Testis (tissue), 3 donors: ENCODE results near the gene PHF10. TPM values are rescaled to one million over a fixed set of nuclear protein-coding genes. Genes with fewer than 3 reads are reported as not detected.

Experiments
- DNase-seq: peaks from one replicate; pipeline ENCODE4 v3.0.0-alpha.2; 2019
- H3K27ac ChIP-seq, 2 donors: fragments of 200-600 bp; sonication (generic); one replicate each; pipeline ENCODE4 v1.5.1; 2019
- H3K27me3 ChIP-seq: fragments of 200-600 bp; sonication (generic); one replicate; pipeline ENCODE4 v1.5.1; 2019
- H3K36me3 ChIP-seq: fragments of 200-600 bp; sonication (generic); one replicate; pipeline ENCODE4 v1.5.1; 2017; ENCODE audit warnings: low read depth; ENCODE audit errors: missing control alignments
- H3K4me1 ChIP-seq: fragments of 200-600 bp; sonication (generic); one replicate; pipeline ENCODE4 v1.5.1; 2019
- H3K4me3 ChIP-seq, 2 donors: fragments of 200-600 bp; sonication (generic); one replicate each; pipeline ENCODE4 v1.5.1; 2017 to 2019
- H3K9me3 ChIP-seq: fragments of 200-600 bp; sonication (generic); one replicate; pipeline ENCODE4 v1.5.1; 2017
- CTCF ChIP-seq, 3 experiments: fragments of 450-650 bp in 2 of 3; fragments of 200-600 bp in 1 of 3; sonication (generic) in 1 of 3; IDR thresholded peaks; one replicate each; pipeline ENCODE4 v1.5.1; 2016 to 2019; ENCODE audit warnings: antibody characterized with exemption in 3 of 3, mild to moderate bottlenecking in 2 of 3, moderate library complexity in 1 of 3
- POLR2A ChIP-seq: fragments of 450-650 bp; IDR thresholded peaks from one replicate; pipeline ENCODE4 v1.6.1; 2017; ENCODE audit warnings: antibody characterized with exemption, mild to moderate bottlenecking, moderate library complexity
- WGBS, 2 donors: methylation state at CpG; one replicate each; pipeline ENCODE4 v1.1.5; 2018; 5-methylcytosine and 5-hydroxymethylcytosine counted together
- intact Hi-C: fragments of 100-400 bp; cut with DNase I; formaldehyde crosslinking; loops from one replicate; pipeline ENCODE4 v1.15.1; 2023; ENCODE audit warnings: low total_unique reads
- polyA plus RNA-seq: library from polyadenylated mRNA; stranded (reverse); fragments of 350-450 nt; fragmentation: Illumina TruSeq; extraction: RNeasy Lipid Tissue Mini Kit (QIAGEN cat#74804); gene quantifications from one replicate; pipeline ENCODE4 v1.2.3, GENCODE V29; 2014; ENCODE audit warnings: low read depth, low replicate concordance; ENCODE audit not compliant: insufficient read depth
- total RNA-seq, 2 donors: library from RNA; depleted of rRNA; stranded (reverse); fragments of >200 nt; gene quantifications; one replicate each; pipeline ENCODE4 v1.2.3, GENCODE V29; 2016

PHF10 gene
- total and polyA plus RNA-seq, 3 donors from 2014 or later: 46.1 to 69.5 (median 64.0) TPM

GRCh38 chr6:169723200-169723909, 945 bp downstream of the PHF10 start:
- no peaks in the 10 kb centered on the region for H3K36me3 ChIP-seq
- intact Hi-C loops: no loop called here
- H3K4me3 ChIP-seq: peak overlapping the region; percentile 68 to 76
- H3K27me3 ChIP-seq: no peaks in the 10 kb centered on the region
- peak overlapping the region; percentile 81 to 92 for H3K27ac ChIP-seq
- DNase-seq: peak; percentile 84
- WGBS, 2 donors: 0 to 1% methylated on average over 15 to 48 of the region's 70 CpGs
- TF ChIP-seq POLR2A (no peak), CTCF (IDR thresholded peaks at IDR 0.05) (no peak)
- peaks cover 12% of the 10 kb centered on the region for H3K4me1 ChIP-seq
- no peaks in the 10 kb centered on the region for H3K9me3 ChIP-seq

- Histone ChIP-seq H3K9me3 (no peaks in the 10 kb centered on the region), H3K4me1 (peaks cover 12% of the 10 kb centered on the region), H3K4me3 (peak overlapping the region; percentile 68 to 76), H3K27me3 (no peaks in the 10 kb centered on the region), H3K27ac (peak overlapping the region; percentile 81 to 92), H3K36me3 (no peaks in the 10 kb centered on the region)
- WGBS, 2 donors: 2 to 14% methylated on average over 8 to 22 of the region's 22 CpGs
- TF ChIP-seq POLR2A (no peak), CTCF (IDR thresholded peaks at IDR 0.05) (no peak)
- peak; percentile 59 for DNase-seq
- intact Hi-C loops: no loop called here
Observed at GRCh38 chr6:169722362-169723199, 1.7 kb downstream of the PHF10 start.

- H3K27ac ChIP-seq: no peak overlapping the region
- H3K4me3 ChIP-seq: no peak overlapping the region
- H3K4me1 ChIP-seq: peaks cover 8% of the 10 kb centered on the region
- no peak for DNase-seq
- H3K27me3 ChIP-seq: no peaks in the 10 kb centered on the region
- no peak for TF ChIP-seq POLR2A
- H3K36me3 ChIP-seq: no peaks in the 10 kb centered on the region
- WGBS, 2 donors: 83 to 86% methylated on average over 3 of the region's 3 CpGs
- H3K9me3 ChIP-seq: no peaks in the 10 kb centered on the region
- intact Hi-C loops: no loop called here
Observed at GRCh38 chr6:169720207-169720855, 4.0 kb downstream of the PHF10 start.

GRCh38 chr6:169719117-169719516, 5.2 kb downstream of the PHF10 start:
- Histone ChIP-seq H3K9me3 (no peaks in the 10 kb centered on the region), H3K36me3 (no peaks in the 10 kb centered on the region), H3K4me3 (no peak overlapping the region), H3K27ac (no peak overlapping the region), H3K4me1 (peaks cover 8% of the 10 kb centered on the region), H3K27me3 (no peaks in the 10 kb centered on the region)
- intact Hi-C loops: no loop called here
- WGBS, 2 donors: 85% methylated on average over 4 of the region's 4 CpGs
- no peak for DNase-seq
- TF ChIP-seq CTCF (IDR thresholded peaks at IDR 0.05): no peak
- no peak for TF ChIP-seq POLR2A

GRCh38 chr6:169714595-169714994, 9.7 kb downstream of the PHF10 start:
- no peak for DNase-seq
- TF ChIP-seq POLR2A (no peak), CTCF (IDR thresholded peaks at IDR 0.05) (no peak)
- WGBS, 2 donors: 93 to 96% methylated on average over 9 of the region's 9 CpGs
- no peak overlapping the region for H3K27ac ChIP-seq
- H3K9me3 ChIP-seq: no peaks in the 10 kb centered on the region
- H3K4me3 ChIP-seq: no peak overlapping the region
- intact Hi-C loops: no loop called here
- H3K27me3 ChIP-seq: no peaks in the 10 kb centered on the region
- no peaks in the 10 kb centered on the region for H3K4me1 ChIP-seq
- H3K36me3 ChIP-seq: no peaks in the 10 kb centered on the region
